Measurements from ENCODE around the gene EFNA2.

The EFNA2 gene

DNA sequence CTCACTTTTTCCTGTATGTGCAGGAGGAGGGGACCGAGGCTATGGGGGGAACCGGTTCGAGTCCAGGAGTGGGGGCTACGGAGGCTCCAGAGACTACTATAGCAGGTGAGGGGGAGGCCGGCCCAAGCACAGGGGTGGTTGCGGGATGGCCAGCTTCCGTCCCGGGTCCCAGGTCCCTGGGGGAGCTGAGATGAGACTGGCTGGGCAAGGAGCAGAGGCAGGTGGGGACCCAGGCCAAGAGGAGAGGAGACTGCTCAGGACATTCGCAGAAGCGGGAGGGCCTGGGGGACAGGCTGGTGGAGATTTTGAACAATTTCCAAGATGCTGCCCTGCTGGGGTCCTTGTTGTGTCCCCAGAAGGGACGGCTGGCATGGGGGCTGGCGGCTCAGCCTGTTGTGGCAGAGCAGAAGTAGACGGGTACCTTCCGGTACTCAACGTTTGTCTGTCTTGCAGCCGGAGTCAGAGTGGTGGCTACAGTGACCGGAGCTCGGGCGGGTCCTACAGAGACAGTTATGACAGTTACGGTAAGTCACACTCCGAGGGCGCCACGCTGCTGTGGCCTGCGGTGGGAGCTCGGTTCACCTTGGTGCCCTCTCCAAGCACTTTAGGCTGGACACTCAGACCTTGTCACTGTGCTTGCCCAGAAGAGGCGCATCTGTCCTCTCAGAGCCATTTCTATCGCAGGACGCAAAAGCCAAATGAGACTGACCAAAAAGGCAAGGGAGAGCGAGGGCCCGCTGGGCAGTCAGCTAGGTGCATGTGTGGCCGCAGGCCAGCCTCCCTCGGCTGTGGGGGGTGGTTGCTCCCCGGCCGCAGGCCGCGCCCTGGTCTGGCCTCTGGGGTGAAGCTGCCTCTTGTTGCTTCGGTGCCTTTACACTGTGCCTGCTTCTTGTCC lies 13.9 kb upstream of the EFNA2 start:
- Histone ChIP-seq H3K9ac (no peak overlapping the region; the same call in 1 of the 2 replicates), H3K27ac (no peak overlapping the region), H2AFZ (ENCODE audit: low read depth) (no peak overlapping the region), H3K79me2 (ENCODE audit: insufficient read depth, low read depth) (peaks cover 44% of the 10 kb centered on the region), H3K4me3 (IDR thresholded peaks at IDR 0.05; ENCODE audit: insufficient read depth, low read depth, low read length) (no peak overlapping the region), H3K4me2 (no peak overlapping the region), H3K36me3 (ENCODE audit: insufficient read depth) (peaks cover 25% of the 10 kb centered on the region; the same call in 1 of the 2 replicates), H3K27me3 (ENCODE audit: insufficient read depth, low read depth) (no peaks in the 10 kb centered on the region), H4K20me1 (ENCODE audit: insufficient read depth) (no peaks in the 10 kb centered on the region), H3K4me1 (ENCODE audit: low read depth, poor library complexity, severe bottlenecking) (peaks cover 32% of the 10 kb centered on the region)
- TF ChIP-seq, protein P1, sequence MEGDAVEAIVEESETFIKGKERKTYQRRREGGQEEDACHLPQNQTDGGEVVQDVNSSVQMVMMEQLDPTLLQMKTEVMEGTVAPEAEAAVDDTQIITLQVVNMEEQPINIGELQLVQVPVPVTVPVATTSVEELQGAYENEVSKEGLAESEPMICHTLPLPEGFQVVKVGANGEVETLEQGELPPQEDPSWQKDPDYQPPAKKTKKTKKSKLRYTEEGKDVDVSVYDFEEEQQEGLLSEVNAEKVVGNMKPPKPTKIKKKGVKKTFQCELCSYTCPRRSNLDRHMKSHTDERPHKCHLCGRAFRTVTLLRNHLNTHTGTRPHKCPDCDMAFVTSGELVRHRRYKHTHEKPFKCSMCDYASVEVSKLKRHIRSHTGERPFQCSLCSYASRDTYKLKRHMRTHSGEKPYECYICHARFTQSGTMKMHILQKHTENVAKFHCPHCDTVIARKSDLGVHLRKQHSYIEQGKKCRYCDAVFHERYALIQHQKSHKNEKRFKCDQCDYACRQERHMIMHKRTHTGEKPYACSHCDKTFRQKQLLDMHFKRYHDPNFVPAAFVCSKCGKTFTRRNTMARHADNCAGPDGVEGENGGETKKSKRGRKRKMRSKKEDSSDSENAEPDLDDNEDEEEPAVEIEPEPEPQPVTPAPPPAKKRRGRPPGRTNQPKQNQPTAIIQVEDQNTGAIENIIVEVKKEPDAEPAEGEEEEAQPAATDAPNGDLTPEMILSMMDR (conservative IDR thresholded peaks at IDR 0.05; ENCODE audit: low read depth, low read length) = no peak

DNA sequence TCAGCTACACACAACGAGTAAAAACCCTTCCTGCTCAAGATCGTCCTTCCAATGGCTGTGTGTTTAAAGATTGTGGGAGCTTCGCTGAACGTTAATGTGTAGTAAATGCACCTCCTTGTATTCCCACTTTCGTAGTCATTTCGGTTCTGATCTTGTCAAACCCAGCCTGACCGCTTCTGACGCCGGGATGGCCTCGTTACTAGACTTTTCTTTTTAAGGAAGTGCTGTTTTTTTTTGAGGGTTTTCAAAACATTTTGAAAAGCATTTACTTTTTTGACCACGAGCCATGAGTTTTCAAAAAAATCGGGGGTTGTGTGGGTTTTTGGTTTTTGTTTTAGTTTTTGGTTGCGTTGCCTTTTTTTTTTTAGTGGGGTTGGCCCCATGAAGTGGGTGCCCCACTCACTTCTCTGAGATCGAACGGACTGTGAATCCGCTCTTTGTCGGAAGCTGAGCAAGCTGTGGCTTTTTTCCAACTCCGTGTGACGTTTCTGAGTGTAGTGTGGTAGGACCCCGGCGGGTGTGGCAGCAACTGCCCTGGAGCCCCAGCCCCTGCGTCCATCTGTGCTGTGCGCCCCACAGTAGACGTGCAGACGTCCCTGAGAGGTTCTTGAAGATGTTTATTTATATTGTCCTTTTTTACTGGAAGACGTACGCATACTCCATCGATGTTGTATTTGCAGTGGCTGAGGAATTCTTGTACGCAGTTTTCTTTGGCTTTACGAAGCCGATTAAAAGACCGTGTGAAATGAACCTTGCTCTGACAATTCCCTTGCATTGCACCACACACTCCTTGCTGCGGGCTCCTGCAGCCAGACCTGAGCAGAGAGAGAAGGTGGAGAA lies 13.0 kb upstream of the EFNA2 start:
- peaks cover 25% of the 10 kb centered on the region; the same call in 1 of the 2 replicates for H3K36me3 ChIP-seq (ENCODE audit: insufficient read depth)
- no peak overlapping the region; the same call in 1 of the 2 replicates for H3K9ac ChIP-seq
- H3K27me3 ChIP-seq (ENCODE audit: insufficient read depth, low read depth) = no peaks in the 10 kb centered on the region
- H3K4me1 ChIP-seq (ENCODE audit: low read depth, poor library complexity, severe bottlenecking) = peaks cover 30% of the 10 kb centered on the region
- no peak overlapping the region for H3K4me2 ChIP-seq
- TF ChIP-seq, protein P1 (conservative IDR thresholded peaks at IDR 0.05; ENCODE audit: low read depth, low read length) = no peak
- H3K27ac ChIP-seq = no peak overlapping the region
- peaks cover 49% of the 10 kb centered on the region for H3K79me2 ChIP-seq (ENCODE audit: insufficient read depth, low read depth)
- no peak overlapping the region for H2AFZ ChIP-seq (ENCODE audit: low read depth)
- no peak overlapping the region for H3K4me3 ChIP-seq (IDR thresholded peaks at IDR 0.05; ENCODE audit: insufficient read depth, low read depth, low read length)
- no peaks in the 10 kb centered on the region for H4K20me1 ChIP-seq (ENCODE audit: insufficient read depth)

DNA sequence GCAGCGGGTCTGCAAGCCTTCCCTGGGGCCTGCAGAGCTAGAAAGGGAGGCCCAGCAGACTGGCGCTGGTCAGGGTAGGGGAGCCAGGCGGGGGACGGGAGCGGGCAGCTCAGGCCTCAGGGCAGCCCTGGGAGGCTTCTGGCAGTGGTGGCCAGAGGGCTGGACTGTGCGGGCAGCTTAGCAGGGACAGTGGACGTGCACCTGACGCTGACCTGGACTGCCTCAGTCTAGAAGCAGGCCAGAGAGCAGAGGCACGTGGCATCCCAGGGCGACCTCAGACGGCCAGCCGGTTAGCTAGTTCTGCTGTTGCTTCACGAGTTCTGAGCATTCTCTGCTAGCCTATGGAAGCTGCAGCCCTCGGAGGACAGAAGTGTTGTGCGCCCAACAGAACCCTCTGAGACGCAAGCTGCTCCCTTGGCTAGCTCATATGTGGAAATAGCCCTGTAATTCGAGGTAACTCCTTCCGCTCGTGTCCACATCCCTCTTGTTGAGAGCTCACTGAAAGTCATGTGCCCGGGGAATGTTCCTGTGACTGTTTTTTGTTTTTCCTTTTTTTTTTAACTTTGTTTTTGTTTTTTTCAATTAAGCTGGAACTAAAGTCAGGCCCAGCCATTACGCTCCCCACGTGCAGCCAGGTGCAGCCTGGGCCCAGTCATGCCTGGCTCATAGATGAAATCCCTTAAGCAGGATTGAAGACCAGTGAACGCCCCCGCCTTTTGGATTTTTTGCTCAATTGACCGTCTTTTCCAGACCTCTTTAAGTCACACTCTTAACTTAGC lies 12.2 kb upstream of the EFNA2 start:
- Histone ChIP-seq H3K36me3 (ENCODE audit: insufficient read depth) (peaks cover 25% of the 10 kb centered on the region; the same call in 1 of the 2 replicates), H3K4me2 (no peak overlapping the region), H2AFZ (ENCODE audit: low read depth) (no peak overlapping the region), H3K27me3 (ENCODE audit: insufficient read depth, low read depth) (no peaks in the 10 kb centered on the region), H3K4me3 (IDR thresholded peaks at IDR 0.05; ENCODE audit: insufficient read depth, low read depth, low read length) (no peak overlapping the region), H4K20me1 (ENCODE audit: insufficient read depth) (no peaks in the 10 kb centered on the region), H3K27ac (no peak overlapping the region), H3K9ac (no peak overlapping the region), H3K4me1 (ENCODE audit: low read depth, poor library complexity, severe bottlenecking) (peaks cover 26% of the 10 kb centered on the region), H3K79me2 (ENCODE audit: insufficient read depth, low read depth) (peaks cover 49% of the 10 kb centered on the region)
- TF ChIP-seq, protein P1 (conservative IDR thresholded peaks at IDR 0.05; ENCODE audit: low read depth, low read length) = no peak

Data from KMS-11 (cell line).